D721Med (cell line): ENCODE results near the gene LRMDA.

ENCODE experiments used
- DNase-seq: peaks from one replicate; pipeline ENCODE4 v3.0.0; 2011; ENCODE audit warnings: low spot score; ENCODE audit not compliant: insufficient read length
- FAIRE-seq: peaks from 2 replicates; lab custom pipeline; 2011; peaks lifted over from hg19 to GRCh38; lab: Jason Lieb, UNC
- CTCF ChIP-seq: IDR thresholded peaks from 2 replicates; pipeline ENCODE4 v1.5.1; 2012; ENCODE audit warnings: mild to moderate bottlenecking, control low read depth; ENCODE audit not compliant: insufficient read depth; ENCODE audit errors: missing control alignments

The LRMDA gene

GRCh38 chr10:76429368-76430060 is 998.1 kb downstream of the LRMDA start:
- DNase-seq (no peak), FAIRE-seq (no peak)
- TF ChIP-seq CTCF = no peak

- FAIRE-seq (no peak), DNase-seq (no peak)
- no peak for TF ChIP-seq CTCF
Measured at GRCh38 chr10:76430061-76430645, 998.7 kb downstream of the LRMDA start.

GRCh38 chr10:76432016-76433012 is 1000.9 kb downstream of the LRMDA start:
- TF ChIP-seq CTCF = no peak
- no peak for FAIRE-seq
- no peak for DNase-seq

- no peak for DNase-seq
- no peak for TF ChIP-seq CTCF
- no peak for FAIRE-seq
Measured at GRCh38 chr10:76433161-76434005, 1002.0 kb downstream of the LRMDA start.

- no peak for DNase-seq
- no peak for TF ChIP-seq CTCF
- FAIRE-seq = no peak
Measured at GRCh38 chr10:76435157-76435556, 1003.7 kb downstream of the LRMDA start.

GRCh38 chr10:76436401-76436811 is 1005.0 kb downstream of the LRMDA start:
- no peak for FAIRE-seq
- no peak for DNase-seq
- TF ChIP-seq CTCF = no peak
